GM12891 (cell line): Measurements from ENCODE around the gene SMIM35.

Experiments used
- PAX5 ChIP-seq: IDR thresholded peaks from 2 replicates; pipeline ENCODE4 v1.6.1; 2011; ENCODE audit warnings: low read length, moderate library complexity, mild to moderate bottlenecking; ENCODE audit not compliant: insufficient read depth, severe bottlenecking
- POLR2A ChIP-seq: IDR thresholded peaks from 2 replicates; pipeline ENCODE4 v1.6.1; 2011; ENCODE audit warnings: low read depth, low read length, control low read depth
- POLR2AphosphoS5 ChIP-seq: IDR thresholded peaks from 2 replicates; pipeline ENCODE4 v1.6.1; 2011; ENCODE audit warnings: low read depth, low read length, control low read depth
- POU2F2 ChIP-seq: IDR thresholded peaks from 2 replicates; pipeline ENCODE4 v1.6.1; 2011; ENCODE audit warnings: low read depth, mild to moderate bottlenecking, control low read depth, low read length, moderate library complexity
- SPI1 ChIP-seq: IDR thresholded peaks from 2 replicates; pipeline ENCODE4 v1.6.1; 2011; ENCODE audit warnings: low read depth, low read length, control low read depth
- TAF1 ChIP-seq: IDR thresholded peaks from 2 replicates; pipeline ENCODE4 v1.6.1; 2011; ENCODE audit warnings: low read depth, low read length, control low read depth

DNA sequence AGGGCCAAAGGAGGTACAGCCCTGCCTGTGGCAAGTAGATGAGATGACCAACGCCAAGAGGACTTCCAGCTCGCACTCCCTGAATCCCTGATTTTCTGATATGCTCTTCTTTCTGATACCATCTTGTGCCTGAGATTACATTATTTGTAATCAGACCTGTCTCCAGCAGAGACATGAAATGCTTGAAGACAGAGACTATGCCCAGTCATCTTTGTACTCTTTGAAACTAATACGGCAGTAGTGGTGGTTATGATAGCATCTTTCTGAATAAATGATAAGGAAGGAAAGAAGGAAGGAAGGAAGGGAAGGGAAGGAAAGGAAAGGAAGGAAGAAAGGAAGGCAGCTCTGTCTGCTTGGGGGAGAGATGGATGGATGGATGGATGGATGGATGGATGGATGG is 72.7 kb downstream of the SMIM35 start:
- no peak for TF ChIP-seq POLR2A
- TF ChIP-seq POLR2AphosphoS5 = no peak
- TF ChIP-seq SPI1 = no peak
- TF ChIP-seq TAF1 = no peak
- TF ChIP-seq POU2F2 = no peak
- TF ChIP-seq PAX5 = no peak
